ENCODE data around the gene TMC2.
A peak's percentile ranks its signal among the peaks of the same experiment; 100 is the strongest.

DNA sequence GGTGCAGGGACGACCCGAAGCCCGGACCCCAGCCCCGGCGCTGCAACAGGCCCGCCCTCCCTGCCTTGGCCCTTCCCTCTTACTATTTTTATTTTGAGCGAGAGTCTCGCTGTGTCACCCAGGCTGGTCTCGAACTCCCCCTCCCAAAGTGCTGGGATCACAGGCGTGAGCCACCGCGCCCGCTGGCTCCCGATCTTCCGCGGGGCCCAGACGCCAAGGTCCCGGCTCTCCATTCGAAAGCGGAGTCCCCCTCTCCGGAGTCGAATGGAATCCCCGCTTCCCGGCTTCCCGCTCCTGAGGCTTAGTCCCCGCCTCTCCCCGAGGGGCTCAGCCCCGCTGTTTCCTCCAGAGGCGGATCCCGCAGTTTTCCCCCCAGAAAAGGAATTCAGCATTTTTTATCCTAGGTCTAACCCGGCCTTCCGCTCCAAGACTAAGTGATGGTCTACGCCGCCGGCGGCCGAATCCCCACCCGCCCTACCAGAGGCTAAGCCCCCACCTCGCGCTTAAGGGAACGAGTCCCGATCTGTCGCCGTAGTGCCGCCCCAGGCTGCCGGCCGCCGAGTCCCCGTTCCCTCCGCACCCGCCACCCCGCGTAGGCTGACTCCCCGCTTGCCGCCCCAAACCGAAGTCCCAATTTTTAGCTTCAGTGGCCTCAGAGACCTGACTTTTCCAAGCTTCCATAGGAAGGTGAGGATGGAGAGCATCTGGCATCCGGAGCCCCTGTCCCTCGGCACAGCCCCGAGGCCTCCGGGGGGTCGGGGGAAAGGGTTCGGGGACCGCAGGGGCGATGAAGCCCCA is 11.5 kb upstream of the TMC2 start:
- TF ChIP-seq, protein P1, sequence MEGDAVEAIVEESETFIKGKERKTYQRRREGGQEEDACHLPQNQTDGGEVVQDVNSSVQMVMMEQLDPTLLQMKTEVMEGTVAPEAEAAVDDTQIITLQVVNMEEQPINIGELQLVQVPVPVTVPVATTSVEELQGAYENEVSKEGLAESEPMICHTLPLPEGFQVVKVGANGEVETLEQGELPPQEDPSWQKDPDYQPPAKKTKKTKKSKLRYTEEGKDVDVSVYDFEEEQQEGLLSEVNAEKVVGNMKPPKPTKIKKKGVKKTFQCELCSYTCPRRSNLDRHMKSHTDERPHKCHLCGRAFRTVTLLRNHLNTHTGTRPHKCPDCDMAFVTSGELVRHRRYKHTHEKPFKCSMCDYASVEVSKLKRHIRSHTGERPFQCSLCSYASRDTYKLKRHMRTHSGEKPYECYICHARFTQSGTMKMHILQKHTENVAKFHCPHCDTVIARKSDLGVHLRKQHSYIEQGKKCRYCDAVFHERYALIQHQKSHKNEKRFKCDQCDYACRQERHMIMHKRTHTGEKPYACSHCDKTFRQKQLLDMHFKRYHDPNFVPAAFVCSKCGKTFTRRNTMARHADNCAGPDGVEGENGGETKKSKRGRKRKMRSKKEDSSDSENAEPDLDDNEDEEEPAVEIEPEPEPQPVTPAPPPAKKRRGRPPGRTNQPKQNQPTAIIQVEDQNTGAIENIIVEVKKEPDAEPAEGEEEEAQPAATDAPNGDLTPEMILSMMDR (IDR thresholded peaks at IDR 0.05): no peak
- peak in 1 of 2 donors; percentile 38 for TF ChIP-seq POLR2AphosphoS5 (IDR thresholded peaks at IDR 0.05; ENCODE audit: insufficient read depth in 1 of 2, low read depth in 1 of 2)

Data from vagina (tissue), 2 donors.